Stimulated activated CD4-positive, alpha-beta T cell treated with anti-CD3 and anti-CD28 coated beads, Interleukin-1b, Interleukin-23, amount 100 ng/mL, for 48 hours (primary cell): ENCODE data around the gene PIEZO2.
"Not testable (repeated sequence)": the region's sequence is repeated elsewhere in the genome, so short reads cannot be mapped to it uniquely, and the experiment has no call there.

Experiments used
- DNase-seq: peaks from one replicate; pipeline ENCODE4 v3.0.0-alpha.2; 2020

Gene PIEZO2

DNA sequence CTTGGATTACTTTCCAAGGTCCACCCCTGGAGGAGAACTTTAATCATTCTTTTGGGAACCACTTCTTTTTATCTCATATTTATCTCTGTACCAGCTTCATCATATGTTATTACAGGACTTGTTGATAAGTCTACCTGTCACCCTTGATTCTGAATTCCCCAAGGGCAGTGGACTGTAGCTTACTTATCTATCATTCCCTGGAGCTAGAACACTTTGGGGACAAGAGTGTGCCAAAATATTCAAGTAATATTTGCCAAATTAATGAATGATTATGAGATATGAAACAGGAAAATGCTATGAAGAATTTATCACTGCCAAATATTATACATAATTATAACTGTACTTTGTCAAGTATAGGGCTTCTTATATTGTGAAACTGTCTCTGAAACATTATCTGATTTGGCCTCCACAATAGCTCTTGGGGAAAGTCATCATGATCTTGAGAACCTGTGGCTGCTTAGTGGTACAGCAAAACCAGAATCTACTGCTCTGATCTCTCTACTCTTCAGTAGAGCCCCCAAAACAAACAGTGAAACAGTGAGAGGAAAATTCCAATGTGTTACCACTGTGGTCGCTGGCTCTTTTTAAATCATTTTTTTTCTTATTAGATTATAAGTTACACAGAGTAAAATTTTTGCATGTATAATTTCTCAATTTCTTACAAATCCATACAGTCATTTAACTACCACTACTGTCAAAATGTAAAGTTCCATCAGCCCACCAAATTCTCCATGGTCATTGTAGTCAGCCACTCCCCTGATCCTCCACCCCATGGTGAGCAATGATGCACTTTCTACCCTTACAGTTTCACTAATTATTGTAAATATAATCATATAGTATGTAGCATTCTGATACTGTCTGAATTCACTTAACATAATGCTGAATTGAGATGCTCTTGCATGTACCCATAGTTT is 197.5 kb downstream of the PIEZO2 start:
- no peak for DNase-seq

- no peak for DNase-seq
Observed at GRCh38 chr18:10950876-10951630, 198.3 kb downstream of the PIEZO2 start.

DNA sequence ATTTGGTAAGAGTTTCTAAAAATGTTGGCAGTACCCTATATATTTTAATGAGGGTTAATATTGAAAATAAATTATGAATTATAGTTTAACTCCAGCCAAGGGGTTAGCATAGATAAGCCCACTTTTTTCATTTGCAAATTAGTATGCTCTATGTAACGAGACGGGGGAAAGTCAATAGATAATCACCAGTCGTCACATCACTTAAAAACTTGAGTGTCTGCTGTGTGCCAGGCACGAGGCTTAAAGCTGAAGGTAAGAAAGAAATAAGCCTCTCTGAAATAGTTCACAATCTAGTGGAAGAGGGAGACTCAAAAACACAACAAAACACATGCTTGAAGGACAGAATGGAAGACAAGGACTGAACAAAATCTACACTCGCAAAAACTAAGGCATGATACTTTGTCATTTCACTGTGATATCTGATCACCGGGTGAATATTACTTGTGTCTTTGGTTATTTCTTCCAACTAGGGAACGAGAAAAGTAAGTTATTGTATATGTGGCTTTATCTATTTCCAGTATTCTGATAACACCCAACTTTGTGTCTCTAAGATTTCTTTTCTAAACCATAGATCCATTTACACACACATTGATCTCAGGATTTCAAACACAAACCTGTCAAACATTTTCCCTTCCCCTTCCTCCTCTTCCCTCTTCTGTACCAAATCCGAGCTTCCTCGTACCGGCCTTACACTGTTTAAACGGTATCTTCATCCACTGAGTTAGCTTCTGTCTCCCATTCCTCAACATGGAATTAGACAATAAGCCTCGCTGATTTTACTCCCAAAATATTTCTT is 199.1 kb downstream of the PIEZO2 start:
- no peak for DNase-seq

- no peak for DNase-seq
Observed at GRCh38 chr18:10949655-10950054, 199.7 kb downstream of the PIEZO2 start.

- no peak for DNase-seq
Observed at GRCh38 chr18:10948421-10948820, 200.9 kb downstream of the PIEZO2 start.

DNA sequence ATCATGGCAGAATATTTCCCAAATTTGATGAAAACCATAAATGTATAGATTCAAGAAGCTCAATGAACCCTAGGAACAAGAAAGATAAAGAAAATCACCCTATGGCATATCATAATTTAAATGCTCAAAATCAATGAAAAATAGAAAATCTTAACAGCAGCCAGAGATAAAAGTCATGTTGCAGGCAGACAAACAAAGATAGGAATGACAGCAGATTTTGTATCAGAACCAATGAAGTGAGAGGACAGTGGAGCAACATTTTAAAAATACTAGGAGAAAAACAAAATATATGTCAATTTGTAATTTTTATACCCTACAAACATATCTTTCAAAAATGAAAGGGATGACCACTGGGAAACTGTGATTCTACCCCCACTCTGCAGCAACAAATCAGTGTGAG is 203.3 kb downstream of the PIEZO2 start:
- DNase-seq = no peak

- no peak for DNase-seq
Observed at GRCh38 chr18:10942998-10943397, 206.4 kb downstream of the PIEZO2 start.

- no peak for DNase-seq
Observed at GRCh38 chr18:10939822-10940221, 209.5 kb downstream of the PIEZO2 start.

DNA sequence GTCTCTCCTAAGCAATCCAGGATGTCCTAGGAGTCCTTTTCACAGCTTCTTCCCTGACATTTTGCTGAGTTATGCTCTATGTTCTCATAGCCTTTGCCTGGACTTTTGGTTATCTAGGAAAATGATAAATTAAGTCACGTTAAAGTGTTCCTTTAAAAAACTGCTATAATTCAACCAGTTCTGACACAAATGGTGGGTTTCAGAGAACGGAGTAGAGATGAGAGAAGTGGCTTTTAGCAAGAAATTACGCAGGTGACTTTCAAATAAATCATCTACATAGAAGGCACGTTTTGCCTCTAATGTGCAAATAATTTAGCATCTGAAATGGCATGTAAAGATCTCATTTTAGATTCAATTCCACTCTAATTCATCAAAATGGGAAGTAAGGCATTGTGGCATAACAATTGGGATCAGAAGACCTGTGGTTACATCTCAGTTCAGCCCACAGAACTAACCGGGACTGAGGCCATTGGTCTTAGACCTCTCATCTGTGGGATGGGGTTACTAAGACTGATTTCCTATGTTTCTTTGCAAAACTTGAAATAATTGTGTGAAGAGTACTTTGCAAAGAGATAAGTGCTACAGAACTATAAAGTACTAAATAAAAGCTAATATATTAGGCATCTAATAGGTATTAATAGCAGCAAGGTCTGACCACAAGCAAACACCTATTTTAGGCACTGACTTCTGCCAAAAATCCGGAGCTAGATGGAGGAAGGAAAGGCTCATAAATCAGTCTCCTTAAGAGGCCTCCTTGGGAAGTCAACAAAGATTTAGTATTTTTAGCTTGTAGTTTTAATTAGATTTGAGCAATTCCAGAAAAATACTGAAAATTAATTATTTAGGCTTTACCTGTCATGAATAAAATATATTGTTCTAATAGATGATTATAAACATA is 211.4 kb downstream of the PIEZO2 start:
- DNase-seq = no peak

DNA sequence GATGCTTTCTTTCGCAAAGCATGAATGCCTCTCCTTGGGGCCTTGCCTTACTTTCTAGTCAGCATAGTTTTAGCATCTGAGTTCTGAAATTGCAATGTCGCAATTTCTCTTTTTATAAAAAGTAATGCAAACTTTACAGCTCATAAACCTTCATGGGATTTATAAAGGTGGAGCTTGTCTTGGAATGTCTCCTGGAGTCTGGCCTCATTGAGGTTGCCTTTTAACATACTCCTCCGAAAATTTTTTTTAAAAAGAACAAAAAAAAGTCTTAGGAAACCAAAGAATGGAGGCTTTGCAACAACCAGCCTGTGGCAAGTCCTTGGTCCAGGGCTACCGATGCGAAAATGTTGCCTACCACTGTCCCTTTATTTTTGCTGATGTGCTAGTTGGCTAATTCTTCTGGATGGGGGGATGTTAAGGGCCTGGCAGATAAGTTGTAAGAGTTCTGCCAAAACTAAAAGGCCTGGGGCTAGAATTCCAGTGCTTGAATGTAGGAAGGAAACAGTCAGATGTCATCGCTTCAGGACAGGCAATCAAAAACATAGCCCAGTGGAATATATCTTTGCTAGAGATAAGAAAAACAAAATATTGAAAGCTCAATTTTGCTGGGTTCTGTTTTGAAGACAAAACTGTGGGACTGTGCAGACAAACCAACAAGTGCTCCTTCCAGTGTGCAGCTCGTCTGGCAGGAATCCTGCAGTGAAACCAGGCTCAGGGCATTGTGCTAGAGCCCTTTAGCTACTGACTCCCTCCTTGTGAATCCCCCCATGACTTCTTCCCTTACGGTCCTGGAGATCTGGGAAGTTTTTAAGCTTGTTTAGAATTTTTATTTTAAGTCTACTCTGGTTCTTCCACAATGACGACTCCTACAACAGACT is 213.0 kb downstream of the PIEZO2 start:
- no peak for DNase-seq

GRCh38 chr18:10935588-10935987 is 213.8 kb downstream of the PIEZO2 start:
- DNase-seq = no peak

- not testable (repeated sequence) for DNase-seq
Observed at GRCh38 chr18:10933648-10934047, 215.7 kb downstream of the PIEZO2 start.

GRCh38 chr18:10930076-10930475 is 219.3 kb downstream of the PIEZO2 start:
- DNase-seq = no peak

DNA sequence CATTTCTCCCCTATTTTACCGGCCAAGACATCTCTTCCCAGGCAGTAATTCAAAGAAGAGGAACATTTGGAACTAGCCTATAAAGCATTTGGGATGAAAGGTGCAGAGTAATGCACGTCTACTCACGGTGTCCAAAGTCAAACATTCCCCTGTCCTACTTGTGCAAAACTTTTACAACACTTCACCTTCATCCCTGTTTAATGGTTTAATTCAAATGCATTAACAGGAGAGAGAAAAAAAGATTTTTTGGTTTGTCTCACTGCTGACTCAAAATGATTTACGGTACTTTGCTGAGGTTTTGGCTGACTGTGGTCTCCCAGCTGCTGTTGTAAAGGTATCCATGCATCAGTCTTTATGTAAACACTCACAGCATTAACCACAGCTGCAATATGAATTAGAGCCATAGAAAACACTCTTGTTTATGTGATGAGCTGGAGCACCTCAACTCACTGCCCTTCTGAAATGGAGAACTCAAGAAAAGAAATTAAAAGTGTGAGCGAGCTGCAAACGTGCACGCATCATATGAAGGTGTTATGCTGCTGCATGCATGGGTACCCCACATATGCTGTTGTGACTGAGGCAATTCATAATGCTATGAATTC is 220.5 kb downstream of the PIEZO2 start:
- DNase-seq = no peak

GRCh38 chr18:10928011-10928771 is 221.2 kb downstream of the PIEZO2 start:
- no peak for DNase-seq

DNA sequence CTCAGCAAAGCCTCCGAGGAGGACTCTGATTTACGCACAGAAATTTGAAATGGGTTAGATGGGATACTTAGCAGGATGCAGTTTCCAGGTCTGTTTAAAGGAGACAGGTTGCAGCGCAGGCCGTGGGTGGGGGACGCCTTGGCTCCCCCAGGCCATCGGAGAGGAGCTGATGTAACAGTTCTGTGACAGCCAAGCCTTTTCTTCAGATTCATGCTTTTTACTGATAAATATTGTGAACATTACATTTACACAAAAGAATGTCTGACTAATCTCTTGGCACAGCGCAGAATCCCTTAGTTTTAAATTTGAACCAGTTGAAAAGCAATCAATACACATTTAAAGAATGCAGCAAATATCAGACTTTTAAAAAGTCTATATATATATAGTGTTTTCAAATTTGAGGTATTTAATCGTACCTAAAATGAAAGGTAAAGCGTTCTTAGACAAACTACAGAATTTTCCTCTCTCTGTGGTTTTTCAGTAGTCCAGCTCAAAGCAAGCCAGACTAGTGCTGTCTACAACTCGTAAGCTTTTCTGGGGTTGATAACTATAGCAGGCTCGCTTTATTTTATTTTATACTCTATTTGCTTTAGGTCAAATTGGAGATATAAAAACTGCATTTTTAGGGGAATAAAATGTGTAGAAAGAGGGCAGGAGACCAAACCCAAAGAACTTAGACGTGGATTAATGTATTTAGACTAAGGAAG is 221.9 kb downstream of the PIEZO2 start:
- DNase-seq = no peak

GRCh38 chr18:10926621-10927161 is 222.7 kb downstream of the PIEZO2 start:
- DNase-seq = no peak

- no peak for DNase-seq
Observed at GRCh38 chr18:10924290-10924689, 225.1 kb downstream of the PIEZO2 start.

- no peak for DNase-seq
Observed at GRCh38 chr18:10923551-10924070, 225.8 kb downstream of the PIEZO2 start.
